HG02678 (cell line): Measurements from ENCODE around the gene FBXW5.

Experiments used
- ATAC-seq: cut with Tn5 transposase; IDR thresholded peaks from one replicate; pipeline ENCODE4 v1.9.1; 2021; ENCODE audit warnings: mild to moderate bottlenecking, moderate library complexity; ENCODE audit not compliant: unreplicated experiment

The FBXW5 gene

GRCh38 chr9:136962163-136962562, 17.6 kb upstream of the FBXW5 start:
- no peak for ATAC-seq

- no peak for ATAC-seq
Measured at GRCh38 chr9:136961279-136962065, 16.9 kb upstream of the FBXW5 start.

GRCh38 chr9:136960938-136961275, 16.4 kb upstream of the FBXW5 start:
- no peak for ATAC-seq

GRCh38 chr9:136960212-136960937, 15.8 kb upstream of the FBXW5 start:
- no peak for ATAC-seq

- ATAC-seq: no peak
Measured at GRCh38 chr9:136958898-136959850, 14.6 kb upstream of the FBXW5 start.

DNA sequence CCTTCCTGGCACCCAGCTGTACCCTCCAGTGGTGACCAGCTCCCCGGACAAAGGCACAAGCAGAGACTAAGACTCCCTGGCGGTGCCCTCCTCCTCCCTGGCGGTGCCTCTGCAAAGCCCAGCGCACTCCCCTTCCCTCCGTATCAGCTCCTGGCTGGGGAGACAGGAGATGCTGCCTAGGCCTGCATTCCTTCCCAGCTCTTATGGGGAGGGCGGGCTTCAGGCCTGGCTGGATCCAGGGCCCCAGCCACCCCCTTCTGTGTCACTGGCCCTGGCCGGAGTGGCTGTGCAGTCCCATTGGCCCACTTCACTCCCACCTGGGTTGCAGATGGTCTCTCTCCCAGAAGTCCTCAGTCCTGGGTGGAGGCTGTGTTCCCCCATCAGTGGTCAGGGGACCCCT, 13.9 kb upstream of the FBXW5 start:
- no peak for ATAC-seq

DNA sequence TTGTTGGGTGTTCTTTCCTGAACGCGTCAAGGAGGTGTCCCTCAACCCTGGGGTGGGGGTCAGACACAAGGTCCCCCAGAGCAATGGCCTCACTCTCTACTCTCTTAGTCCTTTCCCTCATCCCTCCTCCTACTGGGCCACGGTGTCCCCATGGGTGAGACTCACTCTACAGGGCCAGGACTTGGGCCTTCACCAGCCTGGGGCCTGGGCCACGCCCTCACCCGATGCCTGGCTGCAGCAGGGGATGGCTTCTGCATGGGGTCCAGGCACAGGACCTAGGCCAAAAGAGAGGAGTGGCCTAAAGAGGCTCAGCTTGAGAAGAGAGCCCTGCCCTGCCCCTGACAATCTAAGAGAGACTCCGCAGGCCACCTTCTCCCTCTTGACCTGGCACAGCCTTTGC, 13.4 kb upstream of the FBXW5 start:
- no peak for ATAC-seq

- no peak for ATAC-seq
Measured at GRCh38 chr9:136957461-136957860, 12.9 kb upstream of the FBXW5 start.

GRCh38 chr9:136956604-136957003, 12.1 kb upstream of the FBXW5 start:
- ATAC-seq: no peak

- ATAC-seq: no peak
Measured at GRCh38 chr9:136955943-136956335, 11.4 kb upstream of the FBXW5 start.

GRCh38 chr9:136955202-136955942, 10.8 kb upstream of the FBXW5 start:
- no peak for ATAC-seq

GRCh38 chr9:136954270-136955083, 9.9 kb upstream of the FBXW5 start:
- no peak for ATAC-seq

- no peak for ATAC-seq
Measured at GRCh38 chr9:136953771-136954269, 9.3 kb upstream of the FBXW5 start.

DNA sequence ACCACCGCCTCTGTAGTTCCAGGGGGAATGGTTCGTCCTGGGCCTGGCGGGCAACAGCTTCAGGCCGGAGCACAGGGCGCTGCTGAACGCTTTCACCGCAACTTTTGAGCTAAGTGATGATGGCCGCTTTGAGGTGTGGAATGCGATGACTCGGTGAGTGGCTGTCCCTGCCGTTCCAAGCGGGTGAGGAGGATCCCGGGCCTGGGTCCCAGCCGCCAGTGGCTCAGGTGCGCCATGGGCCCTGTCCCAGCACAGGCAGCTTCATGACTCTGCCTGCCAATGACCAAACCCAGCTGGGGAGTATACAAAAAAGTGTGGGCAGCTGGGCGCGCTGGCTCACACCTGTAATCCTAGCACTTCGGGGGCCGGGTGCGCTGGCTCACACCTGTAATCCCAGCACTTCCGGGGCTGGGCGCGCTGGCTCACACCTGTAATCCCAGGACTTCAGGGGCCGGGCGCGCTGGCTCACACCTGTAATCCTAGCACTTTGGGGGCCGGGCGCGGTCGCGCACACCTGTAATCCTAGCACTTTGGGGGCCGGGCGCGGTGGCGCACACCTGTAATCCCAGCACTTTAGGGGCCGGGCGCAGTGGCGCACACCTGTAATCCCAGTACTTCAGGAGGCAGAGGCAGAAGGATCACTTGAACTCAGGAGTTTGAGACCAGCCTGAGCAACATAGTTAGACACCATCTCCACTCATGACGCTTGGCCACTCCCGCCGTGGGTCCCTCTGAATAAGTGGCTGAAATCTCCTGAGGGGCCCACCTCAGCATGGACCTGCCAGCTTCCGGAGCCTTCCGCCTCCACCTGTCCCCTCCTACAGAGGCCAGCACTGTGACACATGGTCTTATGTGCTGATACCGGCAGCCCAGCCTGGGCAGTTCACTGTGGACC, 8.6 kb upstream of the FBXW5 start:
- ATAC-seq: no peak

- ATAC-seq: no peak
Measured at GRCh38 chr9:136952321-136952850, 7.8 kb upstream of the FBXW5 start.

- ATAC-seq: no peak
Measured at GRCh38 chr9:136951541-136952320, 7.2 kb upstream of the FBXW5 start, which contains the start of gene LCN12. LCN12 (plus strand) TSS chr9:136952273; CDS start chr9:136952328, 55 bp downstream.

GRCh38 chr9:136950656-136951276, 6.2 kb upstream of the FBXW5 start:
- ATAC-seq: no peak
